GM12892 (cell line): ENCODE data around the gene ACTL7A.

Experiments
- POLR2A ChIP-seq: IDR thresholded peaks from 2 replicates; pipeline ENCODE4 v1.6.1; 2011; ENCODE audit warnings: low read depth, low read length, control low read depth
- POLR2AphosphoS5 ChIP-seq: IDR thresholded peaks from 2 replicates; pipeline ENCODE4 v1.6.1; 2011; ENCODE audit warnings: low read depth, low read length, control low read depth
- TAF1 ChIP-seq: IDR thresholded peaks from 2 replicates; pipeline ENCODE4 v1.6.1; 2011; ENCODE audit warnings: low read depth, mild to moderate bottlenecking, control low read depth, low read length, borderline replicate concordance

- TF ChIP-seq POLR2A (no peak), TAF1 (no peak), POLR2AphosphoS5 (no peak)
Observed at GRCh38 chr9:108859459-108860114, 2.5 kb upstream of the ACTL7A start.
